ENCODE results near the gene FGF13. TPM values are rescaled to one million over a fixed set of nuclear protein-coding genes. Genes with fewer than 3 reads are reported as not detected.

FGF13 gene
- total RNA-seq, 1 experiment from 2014 or later: 7.1 TPM

GRCh38 chrX:138754861-138755260, 43.3 kb upstream of the FGF13 start:
- intact Hi-C loops (cut with micrococcal nuclease; ENCODE audit: unreplicated experiment): loop anchor here (5.0 kb wide), 1 partner anchor 802 kb away; no protein-coding TSS in a partner anchor
- H3K27me3 ChIP-seq (replicated peaks; ENCODE audit: control insufficient read depth, insufficient read depth, low read length): no peaks in the 10 kb centered on the region
- no peak for TF ChIP-seq CTCF (IDR thresholded peaks at IDR 0.05; ENCODE audit: insufficient read depth in 1 of 2, low read depth in 1 of 2, low read length in 1 of 2, severe bottlenecking in 1 of 2, unreplicated experiment in 1 of 2)
- Mint-ChIP-seq H3K4me3 (ENCODE audit: unreplicated experiment) (no peak overlapping the region), H3K36me3 (ENCODE audit: insufficient read depth, unreplicated experiment) (no peaks in the 10 kb centered on the region), H3K4me1 (ENCODE audit: low read depth, unreplicated experiment) (no peaks in the 10 kb centered on the region), H3K27ac (ENCODE audit: unreplicated experiment) (no peak overlapping the region), H3K9me3 (ENCODE audit: unreplicated experiment) (no peaks in the 10 kb centered on the region), H3K27me3 (ENCODE audit: insufficient read depth, unreplicated experiment) (no peaks in the 10 kb centered on the region)
- ChIA-PET CTCF (no interaction called here), POLR2A (no interaction called here)
- BruUV-seq (replicated peaks): no TSS peak
- H3K36me3 ChIP-seq (ENCODE audit: control insufficient read depth, insufficient read depth, low read length): no peaks in the 10 kb centered on the region
- H3K4me1 ChIP-seq: no peaks in the 10 kb centered on the region
- no peak for DNase-seq
- H3K4me3 ChIP-seq (ENCODE audit: low read depth, low read length): no peak overlapping the region
- no peaks in the 10 kb centered on the region for H3K9me3 ChIP-seq

- intact Hi-C loops (cut with micrococcal nuclease; ENCODE audit: unreplicated experiment): loop anchor here (10.0 kb wide), 1 partner anchor 264 kb away; no protein-coding TSS in a partner anchor
- Histone ChIP-seq H3K27me3 (replicated peaks; ENCODE audit: control insufficient read depth, insufficient read depth, low read length) (no peaks in the 10 kb centered on the region), H3K36me3 (ENCODE audit: control insufficient read depth, insufficient read depth, low read length) (no peaks in the 10 kb centered on the region), H3K4me1 (no peaks in the 10 kb centered on the region), H3K9me3 (no peaks in the 10 kb centered on the region), H3K4me3 (ENCODE audit: low read depth, low read length) (no peak overlapping the region)
- peak in 1 of 2 experiments; percentile 3 for DNase-seq
- ChIA-PET POLR2A (no interaction called here), CTCF (no interaction called here)
- H3K36me3 Mint-ChIP-seq (ENCODE audit: insufficient read depth, unreplicated experiment): no peaks in the 10 kb centered on the region
- BruUV-seq (replicated peaks): no TSS peak
- peak; percentile 12 to 23 for TF ChIP-seq CTCF (IDR thresholded peaks at IDR 0.05; ENCODE audit: insufficient read depth in 1 of 2, low read depth in 1 of 2, low read length in 1 of 2, severe bottlenecking in 1 of 2, unreplicated experiment in 1 of 2)
- no peak overlapping the region for H3K4me3 Mint-ChIP-seq (ENCODE audit: unreplicated experiment)
- H3K27ac Mint-ChIP-seq (ENCODE audit: unreplicated experiment): no peak overlapping the region
- no peaks in the 10 kb centered on the region for H3K27me3 Mint-ChIP-seq (ENCODE audit: insufficient read depth, unreplicated experiment)
- no peaks in the 10 kb centered on the region for H3K4me1 Mint-ChIP-seq (ENCODE audit: low read depth, unreplicated experiment)
- H3K9me3 Mint-ChIP-seq (ENCODE audit: unreplicated experiment): no peaks in the 10 kb centered on the region
These were observed 37.0 kb upstream of the FGF13 start for GRCh38 chrX:138748480-138748879.

GRCh38 chrX:138745196-138745595, 33.7 kb upstream of the FGF13 start:
- H3K4me3 ChIP-seq (ENCODE audit: low read depth, low read length): no peak overlapping the region
- BruUV-seq (replicated peaks): no TSS peak
- H3K36me3 Mint-ChIP-seq (ENCODE audit: insufficient read depth, unreplicated experiment): no peaks in the 10 kb centered on the region
- H3K4me3 Mint-ChIP-seq (ENCODE audit: unreplicated experiment): no peak overlapping the region
- CTCF ChIA-PET: no interaction called here
- TF ChIP-seq CTCF (IDR thresholded peaks at IDR 0.05; ENCODE audit: insufficient read depth in 1 of 2, low read depth in 1 of 2, low read length in 1 of 2, severe bottlenecking in 1 of 2, unreplicated experiment in 1 of 2): peak; percentile 24 to 44
- H3K4me1 Mint-ChIP-seq (ENCODE audit: low read depth, unreplicated experiment): no peaks in the 10 kb centered on the region
- no peaks in the 10 kb centered on the region for H3K36me3 ChIP-seq (ENCODE audit: control insufficient read depth, insufficient read depth, low read length)
- no peaks in the 10 kb centered on the region for H3K27me3 ChIP-seq (replicated peaks; ENCODE audit: control insufficient read depth, insufficient read depth, low read length)
- no peak overlapping the region for H3K27ac Mint-ChIP-seq (ENCODE audit: unreplicated experiment)
- intact Hi-C loops (cut with micrococcal nuclease; ENCODE audit: unreplicated experiment): loop anchor here (1.0 to 10.0 kb wide), 4 partner anchors 260 to 617 kb away; no protein-coding TSS in a partner anchor
- peak in 1 of 2 experiments; percentile 46 for DNase-seq
- no peaks in the 10 kb centered on the region for H3K4me1 ChIP-seq
- no peaks in the 10 kb centered on the region for H3K9me3 ChIP-seq
- POLR2A ChIA-PET: no interaction called here
- H3K27me3 Mint-ChIP-seq (ENCODE audit: insufficient read depth, unreplicated experiment): no peaks in the 10 kb centered on the region
- no peaks in the 10 kb centered on the region for H3K9me3 Mint-ChIP-seq (ENCODE audit: unreplicated experiment)
